H1 (cell line): ENCODE data around the gene KDM1A. TPM values are rescaled to one million over a fixed set of nuclear protein-coding genes. Genes with fewer than 3 reads are reported as not detected.

ENCODE experiments used
- CTCF ChIA-PET: fragments of 300-600 bp; sonication (Branson Sonifier 250); formaldehyde crosslinking; loops from one replicate; lab custom pipeline; 2021; ENCODE audit not compliant: partially characterized antibody; lab: Charles Lee
- POLR2A ChIA-PET: fragments of 300-600 bp; sonication (Branson Sonifier 250); formaldehyde crosslinking; loops from one replicate; lab custom pipeline; 2021; ENCODE audit warnings: inconsistent platforms; ENCODE audit not compliant: partially characterized antibody; lab: Charles Lee
- DNase-seq, 2 experiments: peaks; one replicate each; pipeline versions ENCODE4 v3.0.0 to v3.0.0-alpha.2; 2010 to 2022; ENCODE audit warnings: low spot score in 2 of 2, low read depth in 1 of 2, mixed read lengths in 1 of 2
- FAIRE-seq: peaks from 2 replicates; lab custom pipeline; 2011; peaks lifted over from hg19 to GRCh38; lab: Jason Lieb, UNC
- H2AFZ ChIP-seq: 2 replicates; pipeline ENCODE4 v1.8.1; 2012; ENCODE audit warnings: low read length, inconsistent platforms
- H2AK5ac ChIP-seq: 2 replicates; pipeline ENCODE4 v1.6.1; 2013; ENCODE audit warnings: low read depth, low read length
- H2BK120ac ChIP-seq: replicated peaks from 2 replicates; pipeline ENCODE3; 2013; ENCODE audit warnings: low read depth, low read length, inconsistent platforms
- H2BK12ac ChIP-seq: 2 replicates; pipeline ENCODE4 v1.6.1; 2013; ENCODE audit warnings: low read depth, low read length
- H2BK15ac ChIP-seq: 2 replicates; pipeline ENCODE4 v1.6.1; 2013; ENCODE audit warnings: low read length
- H2BK20ac ChIP-seq: 2 replicates; pipeline ENCODE4 v1.6.1; 2013; ENCODE audit warnings: low read length
- H2BK5ac ChIP-seq: 2 replicates; pipeline ENCODE4 v1.6.1; 2013; ENCODE audit warnings: low read depth, low read length
- H3K14ac ChIP-seq: 2 replicates; pipeline ENCODE4 v1.6.1; 2013; ENCODE audit warnings: inconsistent platforms; ENCODE audit not compliant: insufficient read length
- H3K18ac ChIP-seq: 2 replicates; pipeline ENCODE4 v1.6.1; 2013; ENCODE audit warnings: low read length; ENCODE audit errors: extremely low read depth
- H3K23ac ChIP-seq: 2 replicates; pipeline ENCODE4 v1.6.1; 2013; ENCODE audit warnings: inconsistent platforms; ENCODE audit not compliant: insufficient read length
- H3K23me2 ChIP-seq: 2 replicates; pipeline ENCODE4 v1.6.1; 2013; ENCODE audit warnings: low read depth, low read length
- H3K27ac ChIP-seq: 2 replicates; pipeline ENCODE4 v1.6.1; 2011; ENCODE audit warnings: low read depth, low read length, inconsistent platforms
- H3K27me3 ChIP-seq, 4 experiments: replicated peaks in 1 of 4; 1 replicate in 1 of 4; 2 replicates in 3 of 4; pipeline versions ENCODE4 v1.6.1 to v1.8.1; 2011 to 2013; ENCODE audit warnings: low read length in 3 of 4, mild to moderate bottlenecking in 3 of 4, inconsistent platforms in 2 of 4, mixed read lengths in 2 of 4, moderate library complexity in 1 of 4; ENCODE audit not compliant: control insufficient read depth in 3 of 4, insufficient read depth in 3 of 4; ENCODE audit errors: extremely low read depth in 1 of 4
- H3K36me3 ChIP-seq, 4 experiments: 2 replicates each; pipeline versions ENCODE4 v1.6.1 to v1.8.1; 2011 to 2013; ENCODE audit warnings: mild to moderate bottlenecking in 4 of 4, low read length in 3 of 4, moderate library complexity in 2 of 4, control low read depth in 1 of 4, inconsistent platforms in 1 of 4; ENCODE audit not compliant: insufficient read depth in 4 of 4, control insufficient read depth in 2 of 4
- H3K4ac ChIP-seq: replicated peaks from 2 replicates; pipeline ENCODE3; 2013; ENCODE audit warnings: low read length, low read depth, mixed read lengths, inconsistent platforms; ENCODE audit not compliant: insufficient read length
- H3K4me1 ChIP-seq, 4 experiments: replicated peaks in 1 of 4; 1 replicate in 1 of 4; 2 replicates in 3 of 4; pipeline versions ENCODE4 v1.6.1 to v1.8.1; 2011 to 2013; ENCODE audit warnings: low read length in 3 of 4, inconsistent platforms in 2 of 4, mixed read lengths in 1 of 4; ENCODE audit not compliant: insufficient read depth in 4 of 4, control insufficient read depth in 3 of 4
- H3K4me2 ChIP-seq, 2 experiments: 2 replicates each; pipeline versions ENCODE4 v1.6.1 to v1.8.1; 2011 to 2013; ENCODE audit warnings: low read depth in 2 of 2, low read length in 2 of 2, control low read depth in 1 of 2, inconsistent platforms in 1 of 2, mild to moderate bottlenecking in 1 of 2; ENCODE audit not compliant: insufficient read depth in 1 of 2
- H3K4me3 ChIP-seq, 4 experiments: fragments of 200-600, 300-600 bp in 1 of 4; sonication (generic), shearing (Covaris generic), sonication (Bioruptor Twin) in 1 of 4; 2 replicates each; pipeline versions ENCODE4 v1.5.1 to v1.8.1; 2011 to 2016; ENCODE audit warnings: low read length in 4 of 4, low read depth in 3 of 4, control low read depth in 2 of 4, inconsistent platforms in 2 of 4, mild to moderate bottlenecking in 2 of 4, mixed read lengths in 1 of 4, moderate library complexity in 1 of 4; ENCODE audit not compliant: insufficient read depth in 2 of 4; ENCODE audit errors: extremely low read depth in 1 of 4
- H3K56ac ChIP-seq: replicated peaks from 2 replicates; pipeline ENCODE3; 2013; ENCODE audit warnings: low read depth, mild to moderate bottlenecking, mixed read lengths, low read length, inconsistent platforms; ENCODE audit not compliant: insufficient read length
- H3K79me1 ChIP-seq: 2 replicates; pipeline ENCODE4 v1.6.1; 2013; ENCODE audit warnings: low read depth, low read length, control low read depth
- H3K79me2 ChIP-seq, 2 experiments: 2 replicates each; pipeline versions ENCODE4 v1.6.1 to v1.8.1; 2012 to 2013; ENCODE audit warnings: low read length in 2 of 2, mild to moderate bottlenecking in 2 of 2, inconsistent platforms in 1 of 2; ENCODE audit not compliant: insufficient read depth in 2 of 2, control insufficient read depth in 1 of 2
- H3K9ac ChIP-seq, 4 experiments: replicated peaks in 1 of 4; 1 replicate in 1 of 4; 2 replicates in 3 of 4; pipeline versions ENCODE4 v1.6.1 to v1.8.1; 2011 to 2013; ENCODE audit warnings: low read depth in 3 of 4, low read length in 3 of 4, control low read depth in 2 of 4, mild to moderate bottlenecking in 2 of 4, moderate library complexity in 2 of 4, inconsistent platforms in 1 of 4; ENCODE audit errors: extremely low read depth in 1 of 4
- H3K9me3 ChIP-seq, 2 experiments: 2 replicates each; pipeline versions ENCODE4 v1.6.1 to v1.8.1; 2012 to 2013; ENCODE audit warnings: mild to moderate bottlenecking in 2 of 2, moderate library complexity in 2 of 2, control low read depth in 1 of 2, inconsistent platforms in 1 of 2, low read depth in 1 of 2, low read length in 1 of 2, mixed read lengths in 1 of 2; ENCODE audit not compliant: insufficient read depth in 2 of 2
- H4K20me1 ChIP-seq, 2 experiments: replicated peaks in 1 of 2; 2 replicates each; pipeline versions ENCODE3 to v1.8.1; 2011 to 2013; ENCODE audit warnings: inconsistent platforms in 2 of 2, low read length in 2 of 2, mild to moderate bottlenecking in 1 of 2; ENCODE audit not compliant: insufficient read depth in 2 of 2, control insufficient read depth in 1 of 2
- H4K5ac ChIP-seq: 2 replicates; pipeline ENCODE4 v1.6.1; 2013; ENCODE audit warnings: low read length, low read depth, mixed read lengths, inconsistent platforms; ENCODE audit not compliant: insufficient read length
- H4K8ac ChIP-seq: 2 replicates; pipeline ENCODE4 v1.8.0; 2013; ENCODE audit warnings: mild to moderate bottlenecking, moderate library complexity, low read length, inconsistent platforms; ENCODE audit not compliant: insufficient read depth; ENCODE audit errors: extremely low read depth
- H4K91ac ChIP-seq: replicated peaks from 2 replicates; pipeline ENCODE3; 2013; ENCODE audit warnings: low read length, mixed read lengths, inconsistent platforms; ENCODE audit not compliant: insufficient read length
- FOSL1 ChIP-seq: IDR thresholded peaks from 2 replicates; pipeline ENCODE4 v1.6.1; 2011; ENCODE audit warnings: mild to moderate bottlenecking, low read depth, low read length, moderate library complexity; ENCODE audit not compliant: insufficient read depth
- RAD21 ChIP-seq, 2 experiments: IDR thresholded peaks in 1 of 2; conservative IDR thresholded peaks in 1 of 2; 2 replicates each; pipeline ENCODE4 v1.6.1; 2011; ENCODE audit warnings: low read depth in 2 of 2, low read length in 2 of 2, improper control_type of control experiment in 1 of 2, inconsistent platforms in 1 of 2, mild to moderate bottlenecking in 1 of 2, moderate library complexity in 1 of 2
- YY1 ChIP-seq: IDR thresholded peaks from 2 replicates; pipeline ENCODE4 v1.6.1; 2011; ENCODE audit warnings: low read depth, mild to moderate bottlenecking, low read length
- WGBS, 2 experiments: shearing (Covaris generic) in 1 of 2; methylation state at CpG; one replicate each; pipeline versions ENCODE4 v1.1.6 to v1.1.7; 2013 to 2015; ENCODE audit warnings: low lambda C conversion rate in 2 of 2, mixed read lengths in 2 of 2, inconsistent platforms in 1 of 2, low coverage in 1 of 2, missing lambda C conversion rate in 1 of 2; ENCODE audit not compliant: insufficient replicate concordance in 2 of 2, insufficient coverage in 1 of 2, insufficient read length in 1 of 2; ENCODE audit errors: extremely low coverage in 1 of 2, missing lambda C conversion rate in 1 of 2; 5-methylcytosine and 5-hydroxymethylcytosine counted together
- polyA plus RNA-seq, 7 experiments: library from polyadenylated mRNA; depleted of rRNA in 3 of 7; stranded (reverse) in 5 of 7; unstranded in 2 of 7; fragments of >200 nt in 5 of 7; fragments of 200-250 nt in 2 of 7; gene quantifications; 1 replicate in 5 of 7; 2 replicates in 1 of 7; 4 replicates in 1 of 7; pipeline versions ENCODE4 v1.2.1 to v1.2.3, GENCODE V29; 2011 to 2013; ENCODE audit warnings: missing spikeins in 2 of 7, mixed read lengths in 2 of 7
- total RNA-seq: library from RNA; stranded (reverse); fragmentation: NEBNext Ultra II Directional; extraction: Animal tissue kit (Norgen Biotek cat#: 25700); gene quantifications from 2 replicates; pipeline ENCODE4 v1.2.1, GENCODE V29; 2021
- TF ChIP-seq, protein P1 (sequence below), 3 experiments: IDR thresholded peaks; 1 replicate in 2 of 3; 2 replicates in 1 of 3; pipeline versions ENCODE4 v1.5.1 to v1.6.1; 2011; ENCODE audit warnings: low read length in 3 of 3, mild to moderate bottlenecking in 3 of 3, inconsistent platforms in 2 of 3, low read depth in 1 of 3, moderate library complexity in 1 of 3; ENCODE audit not compliant: insufficient read depth in 1 of 3; ENCODE audit errors: control extremely low read depth in 1 of 3

The KDM1A gene
- total and polyA plus RNA-seq, 2 of the 8 experiments (the other 6 are each of a cell fraction or from before 2014, with no cell fraction given): 216 to 275 TPM

GRCh38 chr1:23098463-23099170, 79.3 kb downstream of the KDM1A start:
- H3K4me2 ChIP-seq: no peak overlapping the region
- H3K79me2 ChIP-seq: peaks cover 4 to 25% of the 10 kb centered on the region in 2 experiments; a peak in 3 of 4 replicates
- H4K8ac ChIP-seq: no peak overlapping the region
- H3K56ac ChIP-seq: no peak overlapping the region
- no peak overlapping the region for H2BK12ac ChIP-seq
- no peaks in the 10 kb centered on the region for H3K9me3 ChIP-seq
- H3K23ac ChIP-seq: no peak overlapping the region
- no peak overlapping the region for H2BK120ac ChIP-seq
- H3K27ac ChIP-seq: no peak overlapping the region
- no peak overlapping the region for H3K9ac ChIP-seq
- CTCF ChIA-PET: interaction anchor here (0.7 to 27.1 kb wide), 30 partner anchors 10 to 179 kb away, joined by 3 to 705 read pairs (median 5); partner anchors contain the start of genes LACTBL1 and LUZP1
- 62% methylated on average over 12 of the region's 12 CpGs; no CpG with 5 or more reads in 1 of the 2 experiments for WGBS, 2 experiments
- no peaks in the 10 kb centered on the region; the same call in 1 of the 2 replicates for H3K23me2 ChIP-seq
- H2BK20ac ChIP-seq: no peak overlapping the region
- no peak overlapping the region for H2BK5ac ChIP-seq
- H2BK15ac ChIP-seq: no peak overlapping the region
- H3K27me3 ChIP-seq: no peaks in the 10 kb centered on the region
- H4K5ac ChIP-seq: no peak overlapping the region
- 0 out of 2 replicates have a peak, but pooled peaks cover 4% of the 10 kb centered on the region for H3K79me1 ChIP-seq
- no peak overlapping the region for H2AFZ ChIP-seq
- no peak overlapping the region for H3K4me3 ChIP-seq
- H3K14ac ChIP-seq: no peak overlapping the region
- H3K4ac ChIP-seq: no peak overlapping the region
- POLR2A ChIA-PET: interaction anchor here (0.8 to 3.1 kb wide), 6 partner anchors 12 to 86 kb away, joined by 3 to 19 read pairs (median 8); partner anchors contain the start of gene LUZP1
- peak; percentile 97 to 99 for TF ChIP-seq RAD21 (IDR thresholded peaks at IDR 0.05 in 1 of 2, conservative IDR thresholded peaks at IDR 0.05 in 1 of 2; ENCODE audit: low read depth in 2 of 2, low read length in 2 of 2)
- no peak for TF ChIP-seq FOSL1
- TF ChIP-seq YY1: 0 out of 2 replicates have a peak, but pooled peaks have one; percentile 54
- TF ChIP-seq, protein P1, sequence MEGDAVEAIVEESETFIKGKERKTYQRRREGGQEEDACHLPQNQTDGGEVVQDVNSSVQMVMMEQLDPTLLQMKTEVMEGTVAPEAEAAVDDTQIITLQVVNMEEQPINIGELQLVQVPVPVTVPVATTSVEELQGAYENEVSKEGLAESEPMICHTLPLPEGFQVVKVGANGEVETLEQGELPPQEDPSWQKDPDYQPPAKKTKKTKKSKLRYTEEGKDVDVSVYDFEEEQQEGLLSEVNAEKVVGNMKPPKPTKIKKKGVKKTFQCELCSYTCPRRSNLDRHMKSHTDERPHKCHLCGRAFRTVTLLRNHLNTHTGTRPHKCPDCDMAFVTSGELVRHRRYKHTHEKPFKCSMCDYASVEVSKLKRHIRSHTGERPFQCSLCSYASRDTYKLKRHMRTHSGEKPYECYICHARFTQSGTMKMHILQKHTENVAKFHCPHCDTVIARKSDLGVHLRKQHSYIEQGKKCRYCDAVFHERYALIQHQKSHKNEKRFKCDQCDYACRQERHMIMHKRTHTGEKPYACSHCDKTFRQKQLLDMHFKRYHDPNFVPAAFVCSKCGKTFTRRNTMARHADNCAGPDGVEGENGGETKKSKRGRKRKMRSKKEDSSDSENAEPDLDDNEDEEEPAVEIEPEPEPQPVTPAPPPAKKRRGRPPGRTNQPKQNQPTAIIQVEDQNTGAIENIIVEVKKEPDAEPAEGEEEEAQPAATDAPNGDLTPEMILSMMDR (IDR thresholded peaks at IDR 0.05; ENCODE audit: control extremely low read depth in 1 of 3, insufficient read depth in 1 of 3, low read depth in 1 of 3, low read length in 3 of 3): peak; percentile 27 to 95 (median 91)
- H4K20me1 ChIP-seq: peaks cover 5 to 8% of the 10 kb centered on the region in 2 experiments
- peaks cover 0 to 5% (median 1%) of the 10 kb centered on the region in 4 experiments; a peak in 2 of 7 replicates for H3K4me1 ChIP-seq
- H2AK5ac ChIP-seq: no peak overlapping the region
- no peak overlapping the region for H4K91ac ChIP-seq
- no peak overlapping the region for H3K18ac ChIP-seq
- H3K36me3 ChIP-seq: peaks cover 6 to 12% (median 7%) of the 10 kb centered on the region in 4 experiments; a peak in 5 of 8 replicates
- FAIRE-seq (peak; percentile 95), DNase-seq (peak; percentile 43 to 72)
